NCI-H524 treated with DMSO at 0.1 percent for 48 hours (cell line): ENCODE results near the gene DNASE1L1.

Experiments
- DNase-seq: peaks from one replicate; lab custom pipeline; 2025; lab: John Stamatoyannopoulos, UW

The DNASE1L1 gene

GRCh38 chrX:154382483-154383069, 26.5 kb downstream of the DNASE1L1 start:
- no peak for DNase-seq

- no peak for DNase-seq
Observed at GRCh38 chrX:154381271-154381670, 27.8 kb downstream of the DNASE1L1 start.

GRCh38 chrX:154380787-154381186, 28.3 kb downstream of the DNASE1L1 start:
- no peak for DNase-seq

- no peak for DNase-seq
Observed at GRCh38 chrX:154380153-154380552, 28.9 kb downstream of the DNASE1L1 start.

- DNase-seq: no peak
Observed at GRCh38 chrX:154379569-154379951, 29.5 kb downstream of the DNASE1L1 start.

GRCh38 chrX:154378799-154379568, 30.1 kb downstream of the DNASE1L1 start, which contains the start of gene EMD:
Gene EMD, plus strand, starts transcription at chrX:154379295. Its CDS starts 190 bp downstream, at chrX:154379485.
- DNase-seq: peak; percentile 97

GRCh38 chrX:154378059-154378798, 30.8 kb downstream of the DNASE1L1 start:
- DNase-seq: no peak

GRCh38 chrX:154376774-154377173, 32.3 kb downstream of the DNASE1L1 start:
- DNase-seq: no peak

GRCh38 chrX:154375156-154375504, 33.9 kb downstream of the DNASE1L1 start:
- no peak for DNase-seq

- no peak for DNase-seq
Observed at GRCh38 chrX:154374313-154375155, 34.5 kb downstream of the DNASE1L1 start, which contains the start of gene FLNA. Gene FLNA, minus strand, starts transcription at chrX:154374634. Its CDS starts 3,389 bp downstream, at chrX:154371245.

- DNase-seq: no peak
Observed at GRCh38 chrX:154373340-154374306, 35.4 kb downstream of the DNASE1L1 start.

- DNase-seq: no peak
Observed at GRCh38 chrX:154372612-154373022, 36.4 kb downstream of the DNASE1L1 start.

GRCh38 chrX:154371789-154372300, 37.2 kb downstream of the DNASE1L1 start:
- DNase-seq: no peak

GRCh38 chrX:154371017-154371788, 37.9 kb downstream of the DNASE1L1 start:
- peak; percentile 32 for DNase-seq

- no peak for DNase-seq
Observed at GRCh38 chrX:154370300-154371016, 38.6 kb downstream of the DNASE1L1 start.

- no peak for DNase-seq
Observed at GRCh38 chrX:154369449-154370299, 39.4 kb downstream of the DNASE1L1 start.

GRCh38 chrX:154368630-154369448, 40.2 kb downstream of the DNASE1L1 start:
- no peak for DNase-seq
